ENCODE measurements around the gene SORL1. TPM values are rescaled to one million over a fixed set of nuclear protein-coding genes. Genes with fewer than 3 reads are reported as not detected.

SORL1 gene
- total RNA-seq, 1 donor from 2014 or later, result 11.3 TPM

DNA sequence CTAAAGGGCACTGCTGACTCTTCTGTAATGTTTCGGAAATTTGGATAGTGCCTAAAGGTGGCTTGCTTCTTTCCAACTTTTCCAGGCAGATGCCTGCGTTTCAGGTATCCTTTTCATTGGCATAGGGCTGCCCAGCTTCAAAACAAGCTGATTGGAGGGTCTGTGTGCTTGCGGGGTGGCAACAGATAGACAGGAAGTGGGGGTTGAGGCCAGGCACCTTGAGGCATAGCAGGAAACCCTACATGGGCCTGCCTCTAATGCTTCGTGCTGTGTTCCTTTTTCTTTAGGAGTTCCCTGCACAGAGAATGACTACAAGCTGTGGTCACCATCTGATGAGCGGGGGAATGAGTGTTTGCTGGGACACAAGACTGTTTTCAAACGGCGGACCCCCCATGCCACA lies 92.8 kb downstream of the SORL1 start:
- no peaks in the 10 kb centered on the region for H3K27me3 ChIP-seq (ENCODE audit: control insufficient read depth, insufficient read depth, low read length)
- TF ChIP-seq, protein P1, sequence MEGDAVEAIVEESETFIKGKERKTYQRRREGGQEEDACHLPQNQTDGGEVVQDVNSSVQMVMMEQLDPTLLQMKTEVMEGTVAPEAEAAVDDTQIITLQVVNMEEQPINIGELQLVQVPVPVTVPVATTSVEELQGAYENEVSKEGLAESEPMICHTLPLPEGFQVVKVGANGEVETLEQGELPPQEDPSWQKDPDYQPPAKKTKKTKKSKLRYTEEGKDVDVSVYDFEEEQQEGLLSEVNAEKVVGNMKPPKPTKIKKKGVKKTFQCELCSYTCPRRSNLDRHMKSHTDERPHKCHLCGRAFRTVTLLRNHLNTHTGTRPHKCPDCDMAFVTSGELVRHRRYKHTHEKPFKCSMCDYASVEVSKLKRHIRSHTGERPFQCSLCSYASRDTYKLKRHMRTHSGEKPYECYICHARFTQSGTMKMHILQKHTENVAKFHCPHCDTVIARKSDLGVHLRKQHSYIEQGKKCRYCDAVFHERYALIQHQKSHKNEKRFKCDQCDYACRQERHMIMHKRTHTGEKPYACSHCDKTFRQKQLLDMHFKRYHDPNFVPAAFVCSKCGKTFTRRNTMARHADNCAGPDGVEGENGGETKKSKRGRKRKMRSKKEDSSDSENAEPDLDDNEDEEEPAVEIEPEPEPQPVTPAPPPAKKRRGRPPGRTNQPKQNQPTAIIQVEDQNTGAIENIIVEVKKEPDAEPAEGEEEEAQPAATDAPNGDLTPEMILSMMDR (IDR thresholded peaks at IDR 0.05; ENCODE audit: insufficient read depth, low read length, severe bottlenecking), result no peak
- DNase-seq (ENCODE audit: low read depth) (no peak), FAIRE-seq (peak; percentile 32)
- H3K4me3 ChIP-seq (ENCODE audit: low read depth, low read length), result no peak overlapping the region
- no peaks in the 10 kb centered on the region for H3K36me3 ChIP-seq (ENCODE audit: control insufficient read depth, insufficient read depth, low read length)

DNA sequence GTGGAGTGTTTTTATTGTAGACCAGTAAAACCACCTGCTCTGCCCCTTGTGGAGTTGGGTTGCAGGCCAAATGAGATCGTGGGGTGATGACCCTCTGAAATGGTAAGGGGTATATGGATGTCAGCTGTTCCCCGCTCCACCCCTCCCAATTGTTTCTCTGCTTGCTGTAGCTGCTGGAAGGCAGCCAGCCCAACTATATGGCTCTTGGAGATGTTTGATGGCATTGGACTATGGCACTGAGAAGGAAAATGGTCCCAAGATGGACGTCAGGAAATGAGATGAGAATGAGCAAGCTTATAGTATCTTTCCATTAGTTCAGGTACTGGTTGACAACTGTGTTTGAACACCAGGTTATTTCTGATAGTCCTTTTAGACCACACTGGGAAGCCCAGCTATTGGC lies 95.5 kb downstream of the SORL1 start:
- FAIRE-seq (no peak), DNase-seq (ENCODE audit: low read depth) (no peak)
- H3K36me3 ChIP-seq (ENCODE audit: control insufficient read depth, insufficient read depth, low read length), result no peaks in the 10 kb centered on the region
- H3K27me3 ChIP-seq (ENCODE audit: control insufficient read depth, insufficient read depth, low read length), result no peaks in the 10 kb centered on the region
- H3K4me3 ChIP-seq (ENCODE audit: low read depth, low read length), result no peak overlapping the region
- TF ChIP-seq, protein P1 (IDR thresholded peaks at IDR 0.05; ENCODE audit: insufficient read depth, low read length, severe bottlenecking), result no peak

DNA sequence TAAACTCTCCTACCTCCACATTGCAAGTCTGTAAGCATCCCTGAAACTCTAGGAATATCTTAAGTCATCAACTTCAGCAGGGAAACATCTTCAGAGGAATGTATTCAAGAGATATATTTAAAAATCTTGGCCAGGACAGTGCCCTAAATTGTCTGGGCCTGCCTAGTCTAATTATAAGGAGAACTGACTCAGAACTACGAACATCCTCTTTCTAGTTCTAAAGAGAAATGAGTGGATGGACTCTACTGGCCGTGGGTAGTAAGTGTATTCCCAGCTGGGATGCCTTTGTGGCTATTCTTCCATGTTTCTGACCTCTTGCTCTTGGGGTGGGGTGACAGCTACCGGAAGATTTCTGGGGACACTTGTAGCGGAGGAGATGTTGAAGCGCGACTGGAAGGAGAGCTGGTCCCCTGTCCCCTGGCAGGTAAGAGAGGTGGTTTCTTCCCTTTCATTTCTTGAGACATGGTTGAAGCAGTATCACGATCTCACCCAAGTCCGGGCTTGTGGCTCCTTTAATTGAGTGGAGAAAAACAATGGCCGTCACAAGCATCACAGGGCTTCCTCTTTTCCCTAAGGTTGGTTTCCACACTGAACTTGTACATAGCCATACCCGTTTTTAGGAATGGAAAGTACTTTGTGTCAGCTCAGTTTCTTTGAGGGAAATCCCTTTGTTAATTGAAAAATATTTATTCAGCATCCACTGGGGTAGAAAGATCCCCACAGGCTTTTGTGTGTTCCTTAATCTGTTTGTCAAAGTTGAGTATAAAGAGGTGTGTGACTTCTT lies 98.3 kb downstream of the SORL1 start:
- no peak for FAIRE-seq
- TF ChIP-seq, protein P1 (IDR thresholded peaks at IDR 0.05; ENCODE audit: insufficient read depth, low read length, severe bottlenecking), result no peak
- Histone ChIP-seq H3K4me3 (ENCODE audit: low read depth, low read length) (no peak overlapping the region), H3K27me3 (ENCODE audit: control insufficient read depth, insufficient read depth, low read length) (no peaks in the 10 kb centered on the region), H3K36me3 (ENCODE audit: control insufficient read depth, insufficient read depth, low read length) (no peaks in the 10 kb centered on the region)
- DNase-seq (ENCODE audit: low read depth), result peak; percentile 82

DNA sequence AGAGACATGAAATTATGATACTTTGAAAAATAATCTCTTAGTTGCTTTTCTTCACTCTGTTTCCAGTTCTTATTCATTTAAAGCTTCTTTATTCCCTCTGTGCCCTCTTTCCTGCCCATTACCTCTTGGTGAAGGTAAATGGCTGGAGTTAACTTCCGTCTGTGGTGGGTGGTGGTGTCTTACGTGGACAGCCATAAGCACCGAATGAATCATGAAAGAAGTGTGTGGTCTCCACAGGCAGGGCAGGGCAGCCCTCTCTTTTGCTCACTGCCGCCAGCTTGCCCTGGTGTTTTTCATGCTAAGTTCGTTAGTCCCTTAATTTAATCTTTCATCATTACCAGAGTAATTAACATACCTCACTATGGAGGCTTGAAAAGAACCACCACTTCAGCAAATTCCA lies 99.3 kb downstream of the SORL1 start:
- H3K4me3 ChIP-seq (ENCODE audit: low read depth, low read length), result no peak overlapping the region
- FAIRE-seq, result no peak
- no peaks in the 10 kb centered on the region for H3K27me3 ChIP-seq (ENCODE audit: control insufficient read depth, insufficient read depth, low read length)

DNA sequence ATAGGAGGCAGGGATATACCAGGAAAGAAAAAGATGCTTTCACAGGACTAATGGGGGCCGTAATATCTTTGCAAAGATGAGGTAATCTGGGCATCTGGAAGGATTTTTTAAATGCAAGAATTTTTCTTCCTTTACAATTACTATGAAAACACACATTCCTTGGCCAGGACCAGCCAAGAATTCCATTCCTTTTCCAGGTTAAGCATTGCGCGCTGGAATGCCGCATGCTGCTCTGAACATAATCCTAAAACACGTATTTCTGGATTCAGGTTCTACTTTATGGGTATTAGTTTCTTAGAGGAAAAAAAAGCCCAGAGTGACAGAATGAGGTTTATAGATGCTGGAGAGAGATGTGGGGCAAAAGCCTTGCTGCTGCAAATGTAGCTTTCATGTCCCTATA lies 100.0 kb downstream of the SORL1 start:
- no peaks in the 10 kb centered on the region for H3K36me3 ChIP-seq (ENCODE audit: control insufficient read depth, insufficient read depth, low read length)
- TF ChIP-seq, protein P1 (IDR thresholded peaks at IDR 0.05; ENCODE audit: insufficient read depth, low read length, severe bottlenecking), result no peak
- no peak for DNase-seq (ENCODE audit: low read depth)
- FAIRE-seq, result no peak
- no peak overlapping the region for H3K4me3 ChIP-seq (ENCODE audit: low read depth, low read length)
- no peaks in the 10 kb centered on the region for H3K27me3 ChIP-seq (ENCODE audit: control insufficient read depth, insufficient read depth, low read length)

More for the DNA sequence above, 99.3 kb downstream of the SORL1 start:
- H3K36me3 ChIP-seq (ENCODE audit: control insufficient read depth, insufficient read depth, low read length), result no peaks in the 10 kb centered on the region
- TF ChIP-seq, protein P1 (IDR thresholded peaks at IDR 0.05; ENCODE audit: insufficient read depth, low read length, severe bottlenecking), result no peak
- no peak for DNase-seq (ENCODE audit: low read depth)

DNA sequence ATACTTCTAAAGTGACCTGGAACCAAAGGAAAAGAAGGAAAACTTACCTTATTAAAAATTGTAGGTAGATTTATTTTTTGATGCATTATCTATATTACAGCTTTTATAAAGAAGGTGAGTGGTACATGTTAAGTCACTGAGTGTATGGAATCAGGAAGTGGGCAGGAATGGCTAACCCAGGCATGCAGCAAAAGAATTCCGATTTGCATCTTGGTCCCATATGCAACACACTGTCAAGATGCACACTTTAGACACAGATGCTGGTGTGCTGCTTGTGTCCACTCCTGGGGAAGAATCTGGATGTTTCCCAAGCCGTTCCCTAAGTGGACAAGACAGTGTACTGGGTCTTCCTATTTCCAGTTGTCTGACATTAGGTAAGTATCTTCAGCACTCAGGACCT lies 100.5 kb downstream of the SORL1 start:
- Histone ChIP-seq H3K27me3 (ENCODE audit: control insufficient read depth, insufficient read depth, low read length) (no peaks in the 10 kb centered on the region), H3K36me3 (ENCODE audit: control insufficient read depth, insufficient read depth, low read length) (no peaks in the 10 kb centered on the region), H3K4me3 (ENCODE audit: low read depth, low read length) (no peak overlapping the region)
- no peak for DNase-seq (ENCODE audit: low read depth)
- TF ChIP-seq, protein P1 (IDR thresholded peaks at IDR 0.05; ENCODE audit: insufficient read depth, low read length, severe bottlenecking), result no peak
- no peak for FAIRE-seq
